GM21737 (cell line): ENCODE measurements around the gene NECTIN4.
A peak's percentile ranks its signal among the peaks of the same experiment; 100 is the strongest.
"Not testable (repeated sequence)": the region's sequence is repeated elsewhere in the genome, so short reads cannot be mapped to it uniquely, and the experiment has no call there.

Experiments used
- ATAC-seq: cut with Tn5 transposase; IDR thresholded peaks from one replicate; pipeline ENCODE4 v1.9.1; 2021; ENCODE audit warnings: mild to moderate bottlenecking, moderate library complexity; ENCODE audit not compliant: unreplicated experiment

The NECTIN4 gene

DNA sequence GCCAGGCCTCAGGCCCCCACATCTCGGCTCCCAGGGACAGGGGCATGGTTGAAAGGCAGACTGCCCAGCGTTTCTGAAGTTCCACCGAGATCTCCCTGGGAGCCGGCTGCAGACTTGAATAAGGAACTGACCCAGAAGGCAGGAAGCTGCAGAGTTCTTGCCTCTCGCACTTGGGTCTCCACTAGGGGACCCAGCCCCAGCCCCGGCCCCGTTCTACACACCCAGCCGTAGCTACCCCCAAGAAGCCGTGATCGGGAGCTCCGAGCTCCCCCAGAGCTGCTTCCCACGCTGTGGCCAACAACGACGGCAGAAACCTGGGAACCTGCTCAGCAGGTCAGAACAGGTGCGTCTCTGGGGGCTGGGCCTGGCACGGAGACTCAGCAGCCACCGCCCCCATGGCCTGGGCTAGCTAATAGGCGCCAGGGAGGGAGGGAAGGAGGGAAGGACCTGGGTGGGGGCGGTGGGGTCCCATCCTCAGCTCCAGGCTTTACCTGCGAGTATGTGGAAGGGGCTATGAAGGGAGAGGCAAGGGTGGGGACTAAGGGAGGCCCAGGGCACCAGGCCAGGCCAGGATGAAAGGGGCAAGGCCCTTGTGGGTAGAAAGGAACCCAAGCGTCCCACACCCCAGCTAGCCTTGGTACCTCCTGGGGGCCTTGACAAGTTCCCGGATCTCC, at the start of gene NECTIN4:
TSS of gene NECTIN4 (minus strand) at position 308 of the 674 bp plus-strand sequence. CDS start at position 46, 262 bp downstream.
- no peak for ATAC-seq

DNA sequence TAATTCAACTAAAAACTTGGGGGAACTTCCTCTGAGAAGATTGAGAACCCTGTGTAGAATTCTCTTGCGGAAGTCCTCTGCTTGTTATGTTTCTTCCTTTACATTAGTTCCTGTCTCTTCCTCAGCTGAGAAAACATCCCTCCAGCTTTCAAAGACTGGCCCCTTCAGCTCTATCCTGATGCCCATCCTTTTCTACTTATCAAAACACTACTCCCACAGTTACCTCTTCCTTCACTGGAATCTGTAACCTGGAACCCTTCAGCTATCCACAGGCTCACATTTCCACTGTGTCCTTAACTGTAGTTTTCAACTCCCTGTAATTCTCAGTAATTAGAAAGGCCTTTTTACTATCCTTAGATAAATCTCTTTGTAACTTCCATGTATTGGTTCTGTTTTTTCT, 49.1 kb upstream of the NECTIN4 start:
- ATAC-seq = no peak

DNA sequence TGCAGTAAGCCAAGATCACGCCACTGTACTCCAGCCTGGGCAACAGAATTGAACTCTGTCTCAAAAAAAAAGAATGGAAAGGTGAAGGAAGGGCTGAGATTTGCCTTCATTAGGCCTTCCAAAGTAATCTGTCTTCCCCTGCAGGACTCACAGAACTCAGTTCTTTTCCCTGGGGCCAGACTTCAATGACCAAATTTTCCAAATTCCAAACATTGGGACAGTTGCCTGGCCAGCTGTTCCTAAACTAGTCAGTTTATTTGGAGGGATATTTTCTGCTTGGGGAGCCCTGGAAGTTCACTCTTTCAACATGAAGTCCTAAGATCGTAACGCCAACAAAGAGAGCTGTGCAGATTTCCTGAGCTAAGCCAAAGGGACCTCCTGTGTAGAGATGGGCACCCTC, 48.5 kb upstream of the NECTIN4 start:
- ATAC-seq = no peak

DNA sequence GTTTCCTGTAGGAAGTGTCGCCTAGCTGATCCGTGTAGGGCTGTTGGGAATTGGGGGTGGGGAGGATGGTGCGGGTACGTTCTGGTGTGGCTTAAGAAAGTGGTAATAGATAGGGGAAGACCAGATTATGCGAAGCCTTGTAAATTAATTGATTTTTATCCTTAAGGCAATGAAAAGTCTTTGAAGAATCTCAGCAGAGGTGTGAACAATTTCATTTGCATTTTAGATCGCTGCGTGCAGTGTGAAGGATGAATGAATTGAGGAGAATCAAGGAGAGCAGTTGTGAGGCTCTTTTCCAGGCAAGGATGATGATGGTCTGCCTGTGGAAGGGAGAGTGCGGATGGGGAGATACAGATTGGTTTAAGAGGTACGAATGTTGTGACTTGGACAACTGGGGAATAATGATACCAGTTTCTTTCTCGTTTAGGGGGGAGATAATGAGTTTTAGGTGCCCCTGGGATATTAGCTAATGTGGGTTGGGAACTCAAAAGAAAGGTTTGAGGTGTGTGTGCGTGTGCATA, 43.9 kb upstream of the NECTIN4 start:
- peak; percentile 24 for ATAC-seq

DNA sequence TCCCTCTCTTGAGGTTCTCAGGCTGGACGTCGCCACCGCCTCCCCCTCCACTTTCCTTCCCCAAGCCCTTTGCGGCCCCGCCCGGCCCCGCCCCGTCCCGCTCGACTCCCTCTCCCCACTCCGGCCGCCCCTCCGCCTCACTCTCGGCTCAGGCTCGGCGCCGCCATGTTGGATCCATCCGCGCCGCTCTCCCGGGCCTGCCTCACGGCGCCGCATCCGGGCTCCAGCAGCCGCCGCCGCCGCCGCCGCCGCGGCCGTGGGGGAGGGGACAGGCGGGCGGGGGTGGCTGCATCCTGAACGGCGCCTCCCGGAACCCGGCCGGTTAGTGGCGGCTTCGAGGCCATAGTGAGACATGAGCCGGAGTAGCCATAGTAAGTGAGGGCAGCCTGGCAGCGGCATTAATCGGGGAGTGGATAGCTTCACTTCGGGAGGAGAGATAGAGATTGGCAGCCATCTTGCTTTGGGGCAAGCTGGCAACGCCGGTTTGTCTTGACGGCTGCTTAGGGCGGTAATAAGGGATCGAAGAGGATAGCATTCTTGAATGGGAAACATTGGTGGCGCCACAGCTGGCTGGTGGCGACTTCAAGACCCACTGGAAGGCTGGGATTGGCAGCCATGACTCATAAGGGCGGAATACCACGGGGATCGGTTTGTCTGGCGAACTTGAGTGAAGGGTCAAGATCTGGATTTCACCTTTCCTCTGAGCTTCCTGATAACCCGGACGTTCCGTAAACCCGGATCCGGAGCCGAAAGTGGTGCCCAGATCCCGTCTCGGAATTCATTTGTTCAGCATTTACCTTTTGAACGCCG, 43.3 kb upstream of the NECTIN4 start, which contains the start of gene DEDD:
TSS of gene DEDD (minus strand) at position 258 of the 810 bp plus-strand sequence. CDS start 8,205 bp downstream, outside the sequence.
- ATAC-seq = peak; percentile 90

DNA sequence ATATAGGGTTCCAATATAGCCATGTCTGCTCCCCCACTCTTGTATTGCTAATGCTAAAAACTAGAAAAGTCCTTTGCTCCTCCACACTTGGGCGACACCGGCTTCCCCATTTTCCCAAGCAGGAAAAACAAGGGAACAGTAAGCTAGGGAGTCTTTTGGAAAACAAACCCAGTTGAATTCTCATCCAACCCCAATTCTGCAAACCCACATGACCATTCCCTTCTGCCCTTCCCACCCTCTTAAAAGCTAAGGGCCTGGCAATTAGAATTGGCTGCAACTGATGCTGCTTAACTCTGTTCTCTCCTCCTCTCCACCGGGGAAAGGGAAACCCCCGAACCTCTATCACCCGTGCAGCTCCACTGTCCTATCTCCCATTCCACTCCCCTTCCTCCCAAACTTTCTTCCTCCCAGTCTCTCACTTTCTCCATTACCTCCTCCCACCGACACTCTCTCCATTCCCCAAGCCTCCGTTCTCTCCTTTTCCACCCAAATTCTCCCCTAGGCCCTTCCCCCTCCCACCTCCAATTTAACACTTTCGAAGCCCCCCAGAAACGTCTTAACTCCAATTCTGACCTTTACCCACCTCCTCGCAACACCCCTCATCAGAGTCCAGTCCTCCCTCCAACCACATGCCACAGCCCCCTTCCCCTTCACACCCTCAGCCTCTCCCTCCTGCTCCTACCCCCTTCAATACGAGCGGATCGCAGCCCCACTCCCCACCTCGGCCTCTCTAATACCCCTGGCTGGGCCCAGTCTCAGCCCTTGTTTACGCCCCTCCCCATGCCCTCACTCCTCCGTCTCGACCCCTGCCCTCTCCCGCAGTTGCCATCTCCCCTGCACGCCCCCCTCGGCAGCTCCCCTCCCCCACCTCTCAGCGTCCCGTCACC, 42.4 kb upstream of the NECTIN4 start:
- ATAC-seq = no peak

DNA sequence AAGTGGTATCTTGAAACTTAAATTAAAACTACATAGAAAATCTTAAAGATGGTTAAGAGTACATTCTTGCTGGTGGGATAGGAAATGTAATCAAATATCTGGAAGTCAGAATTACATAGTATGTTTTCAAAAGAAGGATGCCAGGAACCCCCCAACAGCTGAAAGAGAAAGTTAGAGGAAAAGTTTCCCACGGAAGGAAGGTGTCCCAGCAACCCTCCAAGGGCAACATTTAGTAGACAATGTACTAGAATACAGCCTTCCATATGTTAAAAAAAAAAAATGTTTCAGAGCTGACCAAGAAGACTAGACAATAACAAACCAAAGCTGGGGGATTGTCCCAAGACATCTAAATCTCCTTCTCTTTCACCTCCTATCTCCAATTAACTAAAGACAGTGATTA, 40.9 kb upstream of the NECTIN4 start:
- no peak for ATAC-seq

DNA sequence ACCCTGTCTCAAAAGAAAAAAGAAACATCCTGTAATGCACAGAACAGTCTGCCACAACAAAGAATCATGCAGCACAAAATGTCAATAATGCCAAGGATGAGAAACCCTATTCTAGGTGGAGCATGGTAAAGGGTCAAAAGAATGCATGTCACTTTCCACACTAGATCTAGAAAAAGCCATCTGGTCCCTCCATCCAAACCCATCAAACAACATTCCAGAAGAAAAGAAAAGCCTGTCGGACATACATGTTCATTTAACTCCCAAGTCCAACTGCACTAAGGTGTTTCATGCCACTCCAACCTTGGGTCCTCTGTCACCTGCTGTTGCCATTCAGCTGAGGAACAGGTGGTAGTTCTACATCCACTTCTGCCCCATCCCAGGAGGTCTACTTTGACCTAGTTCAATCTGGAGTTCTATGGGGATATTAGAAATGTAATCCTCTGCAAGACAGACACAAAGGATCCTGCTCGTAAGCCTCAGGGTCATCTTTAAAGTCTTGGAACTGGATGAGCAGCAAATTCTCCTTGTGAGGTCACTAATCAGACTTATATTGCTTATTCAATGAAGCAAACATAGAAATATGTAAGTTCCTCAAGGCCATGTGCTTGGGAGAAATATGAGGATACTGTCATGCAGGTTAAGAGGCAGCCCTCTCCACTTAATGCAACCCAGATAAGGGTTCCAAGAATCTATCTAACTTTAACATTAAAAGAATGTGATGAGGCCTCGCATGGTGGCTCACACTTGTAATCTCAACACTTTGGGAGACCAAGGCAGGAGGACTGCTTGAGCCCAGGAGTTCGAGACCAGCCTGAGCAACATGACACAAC, 39.4 kb upstream of the NECTIN4 start:
- no peak for ATAC-seq

DNA sequence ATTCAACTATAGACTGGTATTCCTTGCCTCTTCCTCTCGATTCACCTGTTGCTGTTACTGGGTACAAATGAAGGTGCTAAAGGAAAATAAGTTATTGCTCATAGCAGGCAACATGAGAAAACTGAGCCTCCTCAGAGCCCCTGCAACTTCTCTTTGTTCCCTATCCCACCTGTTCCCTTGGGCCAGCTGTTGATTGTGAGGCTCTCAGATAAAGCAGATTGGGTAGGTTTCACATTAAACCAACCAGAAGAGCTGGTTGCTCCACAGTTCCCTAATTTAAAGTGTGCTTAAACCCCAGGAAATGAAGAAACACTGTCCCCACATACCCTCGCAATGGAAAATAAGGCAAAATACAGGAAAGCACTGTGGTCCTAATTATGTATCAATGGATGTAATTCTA, 38.3 kb upstream of the NECTIN4 start:
- ATAC-seq = no peak

DNA sequence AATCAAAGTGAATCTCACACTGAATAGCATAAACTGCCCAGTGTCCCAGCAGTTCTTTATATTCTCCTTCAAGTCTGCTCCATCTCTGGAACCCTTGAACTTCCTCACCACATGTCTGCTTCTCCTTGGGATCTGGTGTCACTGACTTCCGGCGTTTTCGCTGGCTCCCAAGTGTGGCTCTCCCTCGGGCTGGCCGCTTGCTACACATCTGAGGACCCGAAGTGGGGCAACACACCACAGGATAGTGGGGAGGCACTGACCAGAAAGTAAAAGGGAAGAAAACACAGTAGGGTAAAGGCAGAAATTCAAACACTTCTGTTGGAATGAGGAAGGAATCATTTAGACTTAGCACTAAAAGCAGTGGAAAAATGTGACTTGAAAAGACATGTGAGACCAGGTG, 33.6 kb upstream of the NECTIN4 start:
- no peak for ATAC-seq

DNA sequence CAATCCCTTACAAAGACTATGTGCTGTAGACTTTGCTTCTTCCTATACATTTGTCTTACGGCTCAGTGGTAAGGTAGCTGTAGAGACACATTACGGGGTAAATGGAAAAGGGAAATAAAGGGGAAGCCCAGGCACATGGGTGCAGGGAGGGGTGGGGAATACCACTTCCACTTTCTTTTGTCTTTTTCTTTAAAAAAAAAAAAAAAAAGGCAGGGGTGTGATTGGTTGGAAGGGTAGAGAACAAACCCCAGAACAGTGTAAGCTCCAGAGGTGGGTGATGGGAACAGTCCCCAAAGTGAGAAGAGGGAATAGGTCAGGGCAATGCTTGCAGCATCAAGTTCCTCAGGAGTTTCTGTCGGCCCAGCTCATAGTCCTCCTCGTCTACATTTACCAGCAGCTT, 32.5 kb upstream of the NECTIN4 start:
- no peak for ATAC-seq

DNA sequence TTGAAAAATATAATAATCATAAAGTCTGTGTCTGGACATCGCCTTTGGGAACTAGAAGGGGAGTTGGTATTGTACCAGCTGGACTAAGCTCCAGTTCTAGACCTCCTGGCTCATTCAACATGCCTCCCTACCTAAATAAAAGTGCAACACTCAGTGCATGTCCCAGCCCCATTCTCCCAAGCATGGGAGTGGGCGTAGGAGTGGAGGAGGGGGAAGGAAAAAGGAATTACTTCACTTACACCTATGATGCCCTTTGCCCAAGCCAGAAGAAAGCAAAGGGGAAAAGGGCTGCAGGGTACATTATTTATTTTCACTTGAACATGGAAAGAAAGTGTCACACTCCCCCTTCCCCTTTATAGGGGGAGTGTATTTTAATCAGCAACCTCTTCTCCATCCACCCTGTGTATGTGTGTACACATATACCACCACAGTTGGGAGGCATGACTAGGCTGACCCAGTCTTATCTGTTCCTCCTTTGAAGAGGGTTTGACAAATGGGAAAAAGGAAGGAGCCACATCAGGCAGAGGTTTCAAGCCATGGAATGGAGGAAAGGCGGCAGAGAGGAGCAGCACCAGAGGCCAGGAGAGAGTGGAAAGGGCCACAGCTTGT, 31.8 kb upstream of the NECTIN4 start:
- no peak for ATAC-seq

DNA sequence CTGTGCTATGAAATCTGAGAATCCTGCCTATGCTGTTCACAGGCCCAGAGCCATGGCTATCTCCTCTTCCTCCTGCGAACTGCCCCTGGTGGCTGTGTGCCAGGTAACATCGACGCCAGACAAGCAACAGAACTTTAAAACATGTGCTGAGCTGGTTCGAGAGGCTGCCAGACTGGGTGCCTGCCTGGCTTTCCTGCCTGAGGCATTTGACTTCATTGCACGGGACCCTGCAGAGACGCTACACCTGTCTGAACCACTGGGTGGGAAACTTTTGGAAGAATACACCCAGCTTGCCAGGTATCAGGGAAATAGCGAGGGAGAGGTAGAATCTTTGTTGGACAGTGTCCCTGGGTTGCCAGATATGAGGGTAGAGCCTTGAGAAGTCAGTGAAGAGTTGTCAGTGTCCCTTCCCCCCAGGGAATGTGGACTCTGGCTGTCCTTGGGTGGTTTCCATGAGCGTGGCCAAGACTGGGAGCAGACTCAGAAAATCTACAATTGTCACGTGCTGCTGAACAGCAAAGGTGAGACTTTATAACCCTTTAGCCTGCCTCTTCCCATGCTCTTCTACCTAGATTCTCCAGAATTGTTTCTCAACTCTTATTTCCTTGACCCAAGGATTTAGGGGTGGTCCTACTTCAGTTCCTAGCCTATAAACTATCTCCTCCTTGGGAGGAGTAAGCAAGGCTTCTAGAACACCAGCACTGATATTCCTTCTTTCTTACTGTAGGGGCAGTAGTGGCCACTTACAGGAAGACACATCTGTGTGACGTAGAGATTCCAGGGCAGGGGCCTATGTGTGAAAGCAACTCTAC, 29.9 kb upstream of the NECTIN4 start:
- ATAC-seq = peak; percentile 37

DNA sequence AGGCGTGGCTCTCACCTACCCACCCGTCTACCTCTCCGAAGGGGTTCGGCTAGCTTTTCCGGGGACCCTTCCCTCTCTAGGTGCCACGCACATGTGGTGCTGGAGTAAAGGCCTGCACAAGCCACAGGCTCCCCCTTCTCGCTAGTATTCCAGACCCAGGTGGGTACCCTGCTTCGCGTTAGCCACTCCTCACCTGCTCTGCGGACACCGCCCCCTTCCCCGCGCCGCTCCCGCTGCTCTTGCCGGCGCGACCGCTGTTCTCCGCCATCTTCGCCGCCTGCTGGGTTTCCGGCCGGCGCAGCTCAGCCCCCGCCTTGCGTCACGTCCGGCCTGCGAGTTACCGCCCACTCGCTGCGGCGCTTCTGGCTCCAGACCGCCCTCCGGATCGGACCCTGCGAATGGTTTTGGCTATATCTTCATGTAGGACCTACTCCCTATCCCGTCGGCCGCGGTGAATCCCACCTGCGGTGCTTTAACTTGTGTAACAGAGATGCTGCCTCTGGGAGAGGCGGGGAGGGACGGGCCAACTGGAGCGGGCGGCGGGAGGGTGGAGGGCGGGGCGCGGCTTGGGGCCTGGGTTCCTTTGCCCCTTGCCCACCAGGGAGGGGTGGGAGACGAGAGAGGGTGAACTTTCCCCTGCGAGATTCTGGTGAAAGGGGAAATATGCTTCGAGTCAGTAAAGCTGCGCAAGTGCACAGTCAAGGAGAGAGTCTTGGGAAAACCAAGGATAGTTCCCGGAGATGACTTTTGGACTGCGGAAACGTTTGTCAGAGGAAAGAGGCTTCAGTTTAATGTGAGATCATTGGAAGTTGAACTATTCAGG, 28.6 kb upstream of the NECTIN4 start, which contains the start of the genes NIT1 and PFDN2:
TSS of gene NIT1 (plus strand) at position 347 of the 823 bp plus-strand sequence. CDS start at position 419, 72 bp downstream.
TSS of gene PFDN2 (minus strand) at position 279 of the 823 bp plus-strand sequence. CDS start at position 268, 11 bp downstream.
- peak; percentile 76 for ATAC-seq

DNA sequence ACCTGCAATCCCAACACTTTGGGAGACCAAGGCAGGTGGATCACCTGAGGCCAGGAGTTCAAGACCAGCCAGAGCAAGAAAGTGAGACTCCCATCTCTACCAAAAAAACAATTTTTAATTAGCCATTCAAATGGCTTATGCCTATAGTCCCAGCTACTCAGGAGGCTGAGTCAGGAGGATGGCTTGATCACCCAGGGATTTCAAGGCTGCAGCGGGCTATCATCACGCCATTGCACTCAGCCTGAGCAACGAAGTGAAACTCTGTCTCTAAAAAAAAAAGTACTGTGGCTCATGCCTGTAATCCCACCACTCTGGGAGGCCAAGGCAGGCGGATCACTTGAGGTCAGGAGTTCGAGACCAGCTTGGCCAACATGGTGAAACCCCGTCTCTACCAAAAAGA, 26.6 kb upstream of the NECTIN4 start:
- not testable (repeated sequence) for ATAC-seq

DNA sequence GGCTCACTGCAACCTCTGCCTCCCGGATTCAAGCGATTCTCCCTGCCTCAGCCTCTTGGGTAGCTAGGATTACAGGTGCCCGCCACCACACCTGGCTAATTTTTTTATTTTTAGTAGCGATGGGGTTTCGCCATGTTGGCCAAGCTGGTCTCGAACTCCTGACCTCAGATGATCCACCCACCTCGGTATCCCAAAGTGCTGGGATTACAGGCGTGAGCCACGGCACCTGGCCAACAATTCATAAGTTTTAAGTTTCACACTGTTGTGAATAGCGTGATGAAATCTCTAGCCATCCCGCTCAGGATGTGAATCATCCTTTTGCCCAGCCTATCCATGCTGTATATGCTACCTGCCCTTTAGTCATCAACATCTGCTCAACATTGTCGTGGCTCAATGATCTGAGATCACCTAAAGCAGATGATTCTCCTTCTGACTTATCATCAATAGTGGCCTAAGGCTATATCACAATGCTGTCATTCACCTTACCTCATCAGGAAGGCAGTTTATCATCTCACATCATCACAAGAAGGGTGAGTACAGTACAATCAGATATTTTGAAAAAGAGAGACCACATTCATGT, 25.9 kb upstream of the NECTIN4 start:
- no peak for ATAC-seq

DNA sequence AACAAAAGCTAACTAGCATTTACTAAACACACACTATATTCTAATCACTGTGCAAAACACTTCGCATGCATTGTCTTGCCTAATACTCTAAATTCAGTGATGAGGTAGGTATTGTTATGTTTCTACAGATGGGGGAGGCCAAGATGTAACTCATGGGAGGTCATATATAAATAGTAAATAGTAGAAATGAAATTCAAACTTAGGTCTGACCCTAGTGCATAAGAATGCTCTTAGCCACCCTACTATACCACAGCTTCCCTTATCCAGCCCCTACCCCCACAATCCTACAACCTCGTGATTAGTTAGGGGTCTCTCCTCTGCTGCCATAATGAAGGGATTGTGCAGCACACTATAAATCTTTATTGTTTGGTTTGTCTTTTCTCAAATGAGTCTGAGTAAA, 25.2 kb upstream of the NECTIN4 start:
- no peak for ATAC-seq
